Erythroblast (primary cell): ENCODE results near the gene RBMS1.

Experiments
- GATA1 ChIP-seq: IDR thresholded peaks from 2 replicates; pipeline ENCODE4 v1.6.1; 2011; ENCODE audit warnings: low read depth, mild to moderate bottlenecking, control low read depth, low read length, moderate library complexity
- POLR2A ChIP-seq: IDR thresholded peaks from 2 replicates; pipeline ENCODE4 v1.6.1; 2011; ENCODE audit warnings: mild to moderate bottlenecking, low read length

DNA sequence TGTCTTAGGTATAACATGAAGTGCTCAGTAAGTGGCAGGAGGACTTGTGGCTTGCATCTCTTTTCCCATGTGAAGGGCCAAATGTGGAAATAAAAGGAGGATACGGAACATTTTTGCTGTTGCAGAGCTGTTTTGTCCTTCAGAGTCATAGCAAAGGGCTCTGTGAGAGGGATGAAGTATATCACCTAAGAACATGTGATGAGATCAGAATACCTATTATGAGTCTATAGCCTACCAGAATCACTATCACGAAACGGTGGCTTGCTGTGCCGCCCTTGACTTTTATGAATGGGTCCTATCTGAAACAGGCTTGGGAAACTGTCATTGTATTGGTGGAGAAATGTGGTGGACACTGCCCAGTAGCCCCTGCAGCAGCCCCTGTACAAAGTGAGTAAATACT is 226.6 kb downstream of the RBMS1 start:
- TF ChIP-seq POLR2A: no peak
- no peak for TF ChIP-seq GATA1
